Tibial artery (tissue), 4 donors: ENCODE data around the gene KAT5.

Source experiments
- DNase-seq, 2 donors: peaks; one replicate each; pipeline ENCODE4 v3.0.0-alpha.2; 2019
- H3K27ac ChIP-seq, 2 donors: fragments of 200-600 bp; sonication (generic) in 1 of 2; 1 replicate in 1 of 2; 2 replicates in 1 of 2; pipeline ENCODE4 v1.5.1; 2018 to 2019; ENCODE audit warnings: mild to moderate bottlenecking in 1 of 2
- H3K27me3 ChIP-seq, 2 donors: fragments of 200-600 bp; sonication (generic) in 1 of 2; one replicate each; pipeline versions ENCODE4 v1.5.1 to v1.6.0; 2016 to 2019
- H3K36me3 ChIP-seq, 3 donors: fragments of 200-600 bp; sonication (generic) in 2 of 3; one replicate each; pipeline ENCODE4 v1.5.1; 2016 to 2019; ENCODE audit warnings: mild to moderate bottlenecking in 2 of 3
- H3K4me1 ChIP-seq, 4 donors: fragments of 200-600 bp; sonication (generic) in 2 of 4; 1 replicate in 3 of 4; 2 replicates in 1 of 4; pipeline ENCODE4 v1.5.1; 2016 to 2019
- H3K4me3 ChIP-seq, 2 donors: fragments of 200-600 bp; sonication (generic) in 1 of 2; 1 replicate in 1 of 2; 2 replicates in 1 of 2; pipeline ENCODE4 v1.5.1; 2018 to 2019; ENCODE audit warnings: mild to moderate bottlenecking in 2 of 2
- H3K9me3 ChIP-seq, 3 donors: fragments of 200-600 bp; sonication (generic) in 1 of 3; one replicate each; pipeline ENCODE4 v1.5.1; 2016 to 2019
- intact Hi-C: fragments of 100-400 bp; cut with DNase I; formaldehyde crosslinking; loops from one replicate; pipeline ENCODE4 v1.15.0; 2023; ENCODE audit warnings: low total_unique reads
- TF ChIP-seq, protein P1 (sequence below), 2 experiments: fragments of 200-600 bp in 1 of 2; fragments of 450-650 bp in 1 of 2; IDR thresholded peaks; one replicate each; pipeline ENCODE4 v1.5.1; 2017 to 2019; ENCODE audit warnings: antibody characterized with exemption in 2 of 2, mild to moderate bottlenecking in 1 of 2, moderate library complexity in 1 of 2

The KAT5 gene

DNA sequence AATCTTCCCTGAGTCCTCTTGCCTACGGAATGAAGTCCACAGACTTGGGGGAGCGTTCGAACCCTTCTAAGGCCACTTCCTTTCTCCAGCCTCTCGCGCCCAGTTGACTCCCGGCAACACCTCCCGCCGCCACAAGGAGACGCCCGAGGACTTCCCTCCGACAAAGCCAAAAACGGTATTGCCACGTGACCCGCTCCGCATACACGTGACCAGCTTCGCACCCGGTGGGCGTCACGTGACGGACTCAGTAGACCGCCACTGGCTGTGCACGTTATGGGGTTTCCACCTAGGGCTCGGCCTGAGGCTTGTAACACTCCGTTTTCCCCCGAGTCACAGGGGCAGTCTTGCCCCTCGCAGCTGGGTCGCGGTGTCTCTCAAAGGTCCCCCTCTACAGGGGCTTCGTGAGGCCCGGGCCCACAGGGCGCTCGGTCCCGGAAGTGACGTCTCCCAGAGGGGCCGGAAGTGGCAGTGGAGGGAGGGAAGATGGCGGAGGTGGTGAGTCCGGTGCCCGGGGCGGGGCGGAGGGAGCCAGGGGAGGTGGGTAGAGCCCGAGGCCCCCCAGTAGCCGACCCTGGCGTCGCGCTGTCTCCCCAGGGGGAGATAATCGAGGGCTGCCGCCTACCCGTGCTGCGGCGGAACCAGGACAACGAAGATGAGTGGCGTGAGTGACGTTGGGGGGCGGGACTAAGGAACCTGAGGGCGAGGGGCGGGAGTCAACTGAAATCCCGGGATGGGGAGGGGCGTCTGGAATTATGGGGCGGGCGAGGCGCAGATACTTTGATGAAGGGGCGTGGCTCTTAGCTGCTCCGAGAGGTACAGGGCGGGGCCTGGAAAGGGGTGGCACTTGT, at the start of gene KAT5:
Gene KAT5 (plus strand): TSS at position 468 of the 848 bp plus-strand sequence. CDS start 16 bp downstream, at position 484.
- Histone ChIP-seq H3K9me3 (no peaks in the 10 kb centered on the region), H3K27me3 (no peaks in the 10 kb centered on the region), H3K36me3 (peaks cover 39 to 41% (median 40%) of the 10 kb centered on the region in 3 donors), H3K4me3 (peak within 1 kb of the TSS; percentile 58 to 69), H3K4me1 (peaks cover 0 to 22% (median 13%) of the 10 kb centered on the region in 4 donors), H3K27ac (peak within 1 kb of the TSS; percentile 93 to 97)
- intact Hi-C loops = no loop called here
- DNase-seq = peak; percentile 99
- TF ChIP-seq, protein P1, sequence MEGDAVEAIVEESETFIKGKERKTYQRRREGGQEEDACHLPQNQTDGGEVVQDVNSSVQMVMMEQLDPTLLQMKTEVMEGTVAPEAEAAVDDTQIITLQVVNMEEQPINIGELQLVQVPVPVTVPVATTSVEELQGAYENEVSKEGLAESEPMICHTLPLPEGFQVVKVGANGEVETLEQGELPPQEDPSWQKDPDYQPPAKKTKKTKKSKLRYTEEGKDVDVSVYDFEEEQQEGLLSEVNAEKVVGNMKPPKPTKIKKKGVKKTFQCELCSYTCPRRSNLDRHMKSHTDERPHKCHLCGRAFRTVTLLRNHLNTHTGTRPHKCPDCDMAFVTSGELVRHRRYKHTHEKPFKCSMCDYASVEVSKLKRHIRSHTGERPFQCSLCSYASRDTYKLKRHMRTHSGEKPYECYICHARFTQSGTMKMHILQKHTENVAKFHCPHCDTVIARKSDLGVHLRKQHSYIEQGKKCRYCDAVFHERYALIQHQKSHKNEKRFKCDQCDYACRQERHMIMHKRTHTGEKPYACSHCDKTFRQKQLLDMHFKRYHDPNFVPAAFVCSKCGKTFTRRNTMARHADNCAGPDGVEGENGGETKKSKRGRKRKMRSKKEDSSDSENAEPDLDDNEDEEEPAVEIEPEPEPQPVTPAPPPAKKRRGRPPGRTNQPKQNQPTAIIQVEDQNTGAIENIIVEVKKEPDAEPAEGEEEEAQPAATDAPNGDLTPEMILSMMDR (IDR thresholded peaks at IDR 0.05) = peak; percentile 97 to 100

DNA sequence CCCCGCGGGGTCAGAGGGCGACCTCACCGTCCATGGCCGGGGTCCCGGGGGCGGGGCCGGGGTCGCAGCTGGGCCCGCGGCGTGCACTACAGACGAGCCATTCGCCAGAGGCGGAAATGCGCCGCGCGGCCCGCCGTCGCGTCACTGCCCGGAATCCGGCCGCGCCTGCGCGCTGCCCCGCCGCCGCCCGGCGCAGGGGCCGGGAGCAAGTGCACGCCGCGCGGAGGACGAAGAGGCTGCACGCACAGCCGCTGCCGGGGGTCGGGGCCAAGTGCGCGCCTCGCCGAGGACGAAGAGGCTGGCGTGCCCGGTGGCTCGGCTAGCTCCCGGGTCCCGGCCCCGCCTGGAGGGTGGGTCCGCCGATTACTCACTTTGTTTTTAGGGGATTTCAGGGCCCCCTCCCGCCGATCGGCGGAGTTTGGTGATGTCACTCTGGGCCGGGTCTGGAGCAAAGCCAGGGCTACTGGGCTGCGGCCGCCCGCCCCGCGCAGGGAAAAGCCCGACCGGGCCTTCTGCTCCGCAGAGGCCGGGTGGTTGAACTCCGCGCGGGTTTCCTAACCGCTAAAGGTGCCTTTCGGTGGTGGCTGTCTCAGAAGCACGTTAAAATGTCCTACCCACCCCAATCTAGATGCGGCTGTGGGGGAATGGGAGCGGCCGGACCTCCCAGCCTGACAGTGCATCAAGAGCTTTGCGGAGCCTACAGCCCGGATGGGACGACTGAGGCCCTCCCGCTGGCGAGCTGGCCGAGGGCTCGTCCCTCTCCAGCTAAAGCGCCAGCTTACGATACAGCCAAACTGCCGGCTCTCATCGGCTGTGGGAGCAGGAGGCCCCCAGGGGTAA, 49.0 kb upstream of the KAT5 start, which contains the start of gene RELA:
Gene RELA (minus strand): TSS at position 118 of the 840 bp plus-strand sequence. CDS start 84 bp downstream, at position 34.
- intact Hi-C loops = loop anchor here (5.0 kb wide), 1 partner anchor 46 kb away; the partner anchor contains the start of gene PCNX3
- TF ChIP-seq, protein P1 (IDR thresholded peaks at IDR 0.05) = peak in 1 of 2 experiments; percentile 13
- peak within 1 kb of the TSS; percentile 95 to 97 for H3K27ac ChIP-seq

DNA sequence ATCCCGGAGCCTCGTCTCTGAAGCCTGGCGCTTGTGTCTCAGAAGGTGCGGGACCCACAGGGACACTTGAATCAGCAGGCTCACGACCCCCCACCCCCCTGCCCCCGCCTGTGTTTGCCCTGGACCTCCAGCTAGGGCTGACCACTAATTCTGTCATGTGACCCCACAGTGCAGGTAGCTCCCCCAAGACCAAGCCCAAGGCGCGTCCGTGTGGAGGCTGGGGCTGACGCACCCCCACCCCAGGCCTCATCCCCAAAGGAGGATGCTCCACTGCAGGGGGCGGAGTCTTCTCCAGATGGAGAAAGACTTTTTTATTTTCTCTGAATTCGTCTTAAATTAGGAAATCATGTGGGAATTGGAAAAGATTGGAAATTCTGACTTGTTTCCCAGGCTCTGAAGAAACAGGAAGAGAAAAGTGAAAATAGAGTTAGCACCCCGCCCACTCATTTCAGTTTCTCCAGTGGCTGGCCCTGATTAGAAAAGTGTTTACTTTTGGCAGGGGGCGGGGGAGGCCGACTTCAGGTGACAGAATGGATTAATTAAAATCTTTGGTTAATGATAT, 48.3 kb upstream of the KAT5 start:
- H3K4me1 ChIP-seq = peaks cover 0 to 44% (median 35%) of the 10 kb centered on the region in 4 donors
- peak; percentile 77 to 87 for DNase-seq
- H3K27me3 ChIP-seq = no peaks in the 10 kb centered on the region
- H3K9me3 ChIP-seq = no peaks in the 10 kb centered on the region
- peaks cover 27 to 32% (median 32%) of the 10 kb centered on the region in 3 donors for H3K36me3 ChIP-seq
- peak overlapping the region; percentile 67 to 74 for H3K4me3 ChIP-seq
- TF ChIP-seq, protein P1 (IDR thresholded peaks at IDR 0.05) = no peak
- intact Hi-C loops = loop anchor here (5.0 kb wide), 1 partner anchor 46 kb away; the partner anchor contains the start of gene PCNX3
- peak overlapping the region; percentile 95 to 97 for H3K27ac ChIP-seq

More for the DNA sequence above, 49.0 kb upstream of the KAT5 start, which contains the start of gene RELA:
- H3K4me3 ChIP-seq = peak within 1 kb of the TSS; percentile 67 to 74
- H3K36me3 ChIP-seq = peaks cover 34 to 39% (median 39%) of the 10 kb centered on the region in 3 donors
- H3K27me3 ChIP-seq = no peaks in the 10 kb centered on the region
- peaks cover 0 to 44% (median 35%) of the 10 kb centered on the region in 4 donors for H3K4me1 ChIP-seq
- no peaks in the 10 kb centered on the region for H3K9me3 ChIP-seq
- peak; percentile 97 to 98 for DNase-seq

- TF ChIP-seq, protein P1 (IDR thresholded peaks at IDR 0.05) = no peak
- no peaks in the 10 kb centered on the region for H3K27me3 ChIP-seq
- no peaks in the 10 kb centered on the region for H3K36me3 ChIP-seq
- intact Hi-C loops = no loop called here
- no peak overlapping the region for H3K4me3 ChIP-seq
- DNase-seq = no peak
- no peaks in the 10 kb centered on the region for H3K4me1 ChIP-seq
- H3K9me3 ChIP-seq = no peaks in the 10 kb centered on the region
- H3K27ac ChIP-seq = no peak overlapping the region
These were observed 39.7 kb upstream of the KAT5 start for GRCh38 chr11:65672180-65672860.
